HG02973 (cell line): ENCODE measurements around the gene CATSPER4.

Experiments used
- ATAC-seq: cut with Tn5 transposase; IDR thresholded peaks from one replicate; pipeline ENCODE4 v1.9.1; 2021; ENCODE audit warnings: moderate library complexity; ENCODE audit not compliant: unreplicated experiment

Gene CATSPER4

GRCh38 chr1:26190373-26190987 is at the start of gene CATSPER4:
Gene CATSPER4 (plus strand): TSS chr1:26190602. CDS start chr1:26190628, 26 bp downstream.
- no peak for ATAC-seq

- ATAC-seq = no peak
Measured at GRCh38 chr1:26142159-26142558, 48.2 kb upstream of the CATSPER4 start.

- peak; percentile 56 for ATAC-seq
Measured at GRCh38 chr1:26145041-26145959, 45.1 kb upstream of the CATSPER4 start.

- no peak for ATAC-seq
Measured at GRCh38 chr1:26145960-26146294, 44.5 kb upstream of the CATSPER4 start.

- no peak for ATAC-seq
Measured at GRCh38 chr1:26148887-26149286, 41.5 kb upstream of the CATSPER4 start.

GRCh38 chr1:26153966-26154532 is 36.4 kb upstream of the CATSPER4 start:
- no peak for ATAC-seq

GRCh38 chr1:26154750-26155149 is 35.7 kb upstream of the CATSPER4 start:
- no peak for ATAC-seq

- no peak for ATAC-seq
Measured at GRCh38 chr1:26155370-26156284, 34.8 kb upstream of the CATSPER4 start.

GRCh38 chr1:26156285-26157038 is 33.9 kb upstream of the CATSPER4 start:
- no peak for ATAC-seq

GRCh38 chr1:26158271-26158907 is 32.0 kb upstream of the CATSPER4 start:
- ATAC-seq = no peak

GRCh38 chr1:26158908-26159742 is 31.3 kb upstream of the CATSPER4 start, which contains the start of gene FAM110D:
Gene FAM110D (plus strand): TSS chr1:26159079. CDS start chr1:26161292, 2,213 bp downstream.
- ATAC-seq = no peak

GRCh38 chr1:26159743-26160039 is 30.7 kb upstream of the CATSPER4 start:
- no peak for ATAC-seq

GRCh38 chr1:26160527-26161414 is 29.6 kb upstream of the CATSPER4 start:
- no peak for ATAC-seq

GRCh38 chr1:26161415-26162219 is 28.8 kb upstream of the CATSPER4 start:
- ATAC-seq = no peak

- ATAC-seq = no peak
Measured at GRCh38 chr1:26162220-26162709, 28.1 kb upstream of the CATSPER4 start.

GRCh38 chr1:26163684-26164035 is 26.7 kb upstream of the CATSPER4 start:
- no peak for ATAC-seq
